GM21529 (cell line): ENCODE data around the gene RAB4A.

Experiments
- ATAC-seq: cut with Tn5 transposase; IDR thresholded peaks from one replicate; pipeline ENCODE4 v1.9.1; 2021; ENCODE audit not compliant: unreplicated experiment

The RAB4A gene

GRCh38 chr1:229243638-229244037, 27.3 kb upstream of the RAB4A start:
- no peak for ATAC-seq

- no peak for ATAC-seq
Measured at GRCh38 chr1:229244091-229244490, 26.8 kb upstream of the RAB4A start.

- no peak for ATAC-seq
Measured at GRCh38 chr1:229247871-229248270, 23.0 kb upstream of the RAB4A start.

DNA sequence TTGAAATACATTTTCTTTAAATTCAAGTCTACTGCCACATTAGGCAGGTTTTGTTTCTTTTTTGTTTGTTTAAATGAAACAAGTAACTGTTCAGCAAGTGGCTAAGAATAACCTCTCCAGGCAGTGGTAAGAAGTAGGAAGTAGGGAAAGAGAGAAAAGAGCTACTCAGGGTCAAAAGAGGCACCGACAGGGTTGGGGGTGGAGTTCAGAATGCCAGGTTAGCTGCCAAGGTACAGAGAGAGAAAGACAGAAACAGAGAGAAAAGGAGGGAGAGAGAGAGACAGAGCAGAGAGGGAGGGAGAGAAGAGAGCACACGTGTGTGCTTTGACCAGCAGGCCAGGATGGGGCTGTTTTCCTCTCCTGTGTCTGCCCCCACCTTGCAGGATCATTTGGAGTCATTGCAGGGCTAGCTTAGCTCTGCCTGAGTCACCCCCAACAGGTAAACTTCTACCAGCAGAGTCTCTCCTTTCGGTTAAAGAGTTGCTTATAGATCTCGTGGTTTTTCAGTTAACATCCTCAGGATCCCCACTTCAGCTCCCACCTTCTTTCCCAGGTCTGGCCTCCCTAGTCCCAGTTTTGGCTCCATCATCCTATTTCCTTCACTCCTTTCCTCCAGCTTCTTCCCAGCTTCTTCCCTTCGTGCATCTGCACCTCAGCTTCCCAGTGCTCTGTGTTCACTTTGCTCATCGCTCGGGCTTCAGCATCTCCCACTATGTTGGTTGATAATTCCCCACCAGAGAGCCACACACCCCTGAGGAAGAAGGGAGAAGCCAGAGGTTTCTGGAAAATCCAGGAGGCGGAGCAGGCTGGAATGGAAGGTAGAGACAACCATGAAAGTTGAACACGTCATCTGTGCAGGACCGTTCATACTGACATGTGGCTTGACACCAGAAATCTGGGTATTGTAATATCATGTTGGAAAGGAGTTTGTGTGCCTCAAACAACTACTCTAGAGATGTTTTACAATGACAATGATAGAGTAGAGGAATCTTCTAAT, 21.8 kb upstream of the RAB4A start:
- no peak for ATAC-seq

DNA sequence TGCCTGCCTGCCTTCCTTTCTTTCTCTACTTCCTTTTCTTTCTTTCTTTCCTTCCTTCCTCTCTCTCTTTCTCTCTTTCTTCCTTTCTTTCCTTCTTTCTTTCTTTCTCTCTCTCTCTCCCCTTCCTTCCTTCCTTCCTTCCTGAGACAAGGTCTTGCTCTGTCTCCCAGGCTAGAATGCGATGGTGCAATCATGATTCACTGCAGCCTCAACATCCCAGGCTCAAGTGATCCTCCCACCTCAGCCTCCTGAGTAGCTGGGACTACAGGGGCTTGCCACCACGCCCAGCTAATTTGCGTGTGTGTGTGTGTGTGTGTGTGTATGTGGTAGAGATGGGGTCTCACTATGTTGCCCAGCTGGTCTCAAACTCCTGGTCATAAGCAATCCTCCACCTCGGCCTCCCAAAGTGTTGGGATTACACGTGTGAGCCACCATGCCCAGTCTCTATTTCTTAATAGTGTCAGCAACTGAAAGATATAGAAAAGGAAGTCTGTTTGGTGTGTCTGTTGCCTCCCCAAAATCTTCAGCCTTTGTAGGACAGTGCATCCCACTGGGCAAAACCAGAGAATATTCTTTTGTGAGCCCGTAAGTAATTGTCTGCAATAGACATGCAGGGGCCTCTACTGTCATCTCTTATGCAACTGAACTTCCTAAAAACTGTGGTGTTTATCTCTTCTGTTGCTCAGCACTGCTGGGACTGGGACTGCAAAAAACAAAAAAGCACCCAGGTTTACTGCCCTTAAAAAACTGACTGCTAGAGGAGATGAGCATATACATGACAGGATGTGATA, 20.9 kb upstream of the RAB4A start:
- no peak for ATAC-seq

DNA sequence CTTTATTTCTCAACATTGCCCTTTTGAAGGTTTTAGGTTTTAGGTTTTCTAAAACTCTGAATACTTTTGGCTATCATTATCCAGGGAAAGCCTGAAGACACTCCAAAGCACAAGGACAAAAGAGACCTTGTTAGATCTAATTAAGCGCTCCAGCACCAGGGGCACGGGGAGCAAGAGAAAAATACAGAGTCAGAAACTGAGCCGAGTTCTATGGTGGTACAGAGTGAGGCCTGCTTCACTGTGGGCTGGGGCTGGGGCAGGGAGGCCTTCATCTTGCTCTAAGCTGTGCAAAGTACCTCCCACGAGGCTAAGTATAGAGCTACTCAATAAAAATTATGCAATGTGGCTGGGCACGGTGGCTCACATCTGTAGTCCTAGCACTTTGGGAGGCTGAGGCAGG, 19.7 kb upstream of the RAB4A start:
- ATAC-seq: no peak

DNA sequence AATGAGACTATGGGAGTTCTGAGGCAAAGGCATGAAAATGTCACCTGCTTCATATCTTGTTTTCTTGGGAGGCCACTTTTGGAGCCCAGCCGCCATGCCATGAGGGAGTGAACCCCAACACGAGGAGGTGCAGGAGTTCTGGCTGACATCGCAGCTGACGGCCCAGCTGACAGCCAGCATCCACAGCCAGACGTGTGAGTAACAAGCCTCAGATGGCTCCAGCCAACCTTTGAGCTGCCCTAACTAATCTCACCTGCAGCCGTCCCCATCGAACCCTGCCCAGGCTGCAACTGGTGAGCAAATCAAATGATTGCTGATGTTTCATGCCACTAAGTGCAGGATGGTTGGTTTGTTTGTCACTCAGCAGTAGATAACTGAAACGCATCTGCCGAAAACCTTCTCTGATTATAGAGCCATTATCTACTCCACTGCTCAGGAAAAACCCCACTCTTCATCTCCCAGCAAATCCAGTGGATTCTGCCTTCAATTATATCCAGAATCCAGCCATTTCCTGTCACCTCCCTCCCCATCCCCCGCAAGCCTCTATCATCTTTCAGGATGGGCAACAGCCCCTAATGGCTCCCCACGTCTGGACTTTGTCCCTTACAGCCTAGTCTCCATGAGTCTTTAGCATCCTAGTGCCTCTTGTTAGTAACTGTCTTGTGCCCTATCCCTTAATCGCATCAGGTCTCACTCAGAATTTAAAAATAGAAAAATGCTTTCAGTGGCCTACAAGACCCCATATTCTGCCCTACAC, 18.5 kb upstream of the RAB4A start:
- ATAC-seq: no peak

- peak; percentile 48 for ATAC-seq
Measured at GRCh38 chr1:229253151-229253974, 17.5 kb upstream of the RAB4A start.

DNA sequence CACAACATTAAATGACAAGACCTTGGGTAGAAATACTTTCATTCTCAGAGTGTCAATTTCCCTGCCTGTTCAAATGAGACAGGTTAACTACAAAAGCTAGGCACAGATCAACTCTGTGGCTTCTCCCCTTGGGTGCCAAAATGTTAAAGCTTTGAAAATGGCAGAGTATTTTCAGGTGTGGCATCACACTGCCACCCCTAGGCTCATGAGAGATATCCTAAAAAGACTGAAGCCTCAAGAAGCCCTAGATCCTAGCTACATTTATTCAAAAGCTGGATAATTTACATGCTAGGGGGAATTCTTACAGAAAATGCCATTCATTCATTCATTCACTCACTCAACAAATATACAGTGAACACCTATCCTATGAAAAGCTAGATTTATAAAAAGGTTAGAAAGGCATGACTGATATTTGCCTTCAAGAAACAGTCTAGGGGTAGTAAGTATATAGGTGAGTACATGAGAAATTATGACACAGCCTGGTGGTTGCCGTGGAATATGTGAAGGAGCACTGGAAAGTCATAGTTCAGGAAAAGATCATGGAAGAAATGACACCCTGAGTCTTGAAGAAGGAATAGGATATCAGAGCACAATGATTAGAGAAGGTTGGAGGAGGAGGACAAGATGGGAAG, 15.9 kb upstream of the RAB4A start:
- no peak for ATAC-seq

- ATAC-seq: no peak
Measured at GRCh38 chr1:229258031-229258756, 12.7 kb upstream of the RAB4A start.

GRCh38 chr1:229258757-229259060, 12.2 kb upstream of the RAB4A start:
- ATAC-seq: no peak

DNA sequence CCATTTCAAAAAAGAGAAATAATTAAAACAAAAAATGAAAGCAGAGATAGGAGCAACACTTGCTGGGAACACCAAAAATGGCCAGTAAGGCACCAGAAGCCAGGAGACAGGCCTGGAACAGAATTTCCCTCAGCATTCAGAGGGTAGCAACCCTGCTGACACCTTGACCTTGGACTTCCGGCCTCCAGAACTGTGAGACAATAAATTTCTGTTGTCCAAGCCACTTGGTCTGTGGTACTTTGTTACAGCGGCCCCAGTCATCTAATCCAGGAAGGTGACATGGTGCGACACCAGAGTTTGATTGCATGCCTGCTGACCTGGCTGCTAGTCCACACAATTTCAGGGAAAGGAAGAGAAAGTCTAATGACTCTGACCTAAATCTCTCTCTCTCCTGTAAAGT, 10.6 kb upstream of the RAB4A start:
- no peak for ATAC-seq

- no peak for ATAC-seq
Measured at GRCh38 chr1:229262239-229262638, 8.7 kb upstream of the RAB4A start.

DNA sequence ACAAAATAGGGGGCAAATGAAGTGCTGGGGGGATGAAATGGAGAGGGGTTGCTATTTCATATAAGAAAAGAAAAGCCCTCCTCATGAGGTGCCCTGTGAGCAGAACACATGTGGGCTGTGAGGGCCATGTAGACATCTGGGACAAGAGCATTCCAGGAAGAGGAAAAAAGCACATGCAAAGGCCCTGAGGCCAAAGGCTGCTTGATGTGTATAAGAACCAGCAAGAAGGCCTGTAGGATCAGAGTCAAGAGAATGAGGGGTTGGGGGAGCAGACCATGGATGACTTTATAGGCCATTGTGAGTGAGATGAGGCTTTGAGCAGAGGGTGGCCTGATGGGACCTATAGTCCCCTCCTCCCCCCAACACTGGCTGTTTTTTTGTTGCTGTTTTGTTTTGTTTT, 7.7 kb upstream of the RAB4A start:
- no peak for ATAC-seq

GRCh38 chr1:229264068-229264467, 6.8 kb upstream of the RAB4A start:
- ATAC-seq: no peak

GRCh38 chr1:229264487-229264886, 6.4 kb upstream of the RAB4A start:
- no peak for ATAC-seq

- no peak for ATAC-seq
Measured at GRCh38 chr1:229266274-229266673, 4.6 kb upstream of the RAB4A start.

DNA sequence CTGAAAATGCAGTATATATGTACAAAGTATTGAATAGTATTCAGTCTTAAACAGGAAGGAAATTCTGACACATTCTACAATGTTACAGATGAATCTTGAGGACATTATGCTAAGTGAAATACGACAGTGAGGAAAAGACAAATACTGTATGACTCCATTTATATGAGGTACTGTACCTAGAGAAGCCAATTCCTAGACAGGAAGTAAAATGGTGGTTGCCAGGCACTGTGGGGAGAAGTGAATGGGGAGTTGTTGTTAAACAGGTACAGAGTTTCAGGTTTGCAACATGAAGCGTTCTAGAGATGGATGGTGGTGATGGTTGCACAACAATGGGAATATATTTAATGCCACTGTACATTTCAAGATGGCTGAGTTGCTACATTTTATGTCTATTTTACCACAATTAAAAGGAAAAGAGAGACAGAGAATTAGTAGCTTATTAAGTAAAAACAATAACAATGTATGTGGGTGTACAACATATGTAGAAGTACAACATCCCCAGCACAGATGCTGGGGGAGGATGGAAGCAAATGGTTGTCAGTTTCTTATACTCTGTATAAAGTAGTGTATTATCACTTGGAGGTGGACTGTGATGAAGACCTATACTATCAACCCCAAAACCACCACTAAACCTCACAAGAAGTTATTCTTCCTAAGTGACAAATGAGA, 3.9 kb upstream of the RAB4A start:
- no peak for ATAC-seq

DNA sequence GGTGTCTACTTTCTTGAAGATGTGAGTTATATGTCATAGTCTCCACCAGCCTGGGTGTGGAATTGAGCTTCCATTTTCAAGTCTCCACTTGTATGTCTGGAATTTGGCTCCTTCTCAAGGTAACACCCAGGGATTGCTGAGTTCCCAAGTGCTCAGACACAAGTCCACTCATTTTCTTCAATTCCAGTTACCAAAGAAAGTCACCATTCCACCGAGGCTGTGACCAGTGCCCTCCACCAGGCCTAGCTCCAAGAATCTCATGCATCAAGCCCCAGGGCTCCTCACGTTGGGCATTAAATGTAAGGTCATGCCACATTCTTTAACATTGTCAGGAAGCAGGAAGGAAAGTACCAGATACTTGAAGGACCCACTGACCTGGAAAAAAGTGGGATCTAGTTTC, 2.4 kb upstream of the RAB4A start:
- ATAC-seq: no peak
